DMS153 treated with DMSO at 0.1 percent for 48 hours (cell line): ENCODE measurements around the gene PMPCA.
"Not testable (repeated sequence)": the region's sequence is repeated elsewhere in the genome, so short reads cannot be mapped to it uniquely, and the experiment has no call there.

Experiments
- DNase-seq: peaks from one replicate; lab custom pipeline; 2025; ENCODE audit not compliant: unreplicated experiment; lab: John Stamatoyannopoulos, UW

PMPCA gene

DNA sequence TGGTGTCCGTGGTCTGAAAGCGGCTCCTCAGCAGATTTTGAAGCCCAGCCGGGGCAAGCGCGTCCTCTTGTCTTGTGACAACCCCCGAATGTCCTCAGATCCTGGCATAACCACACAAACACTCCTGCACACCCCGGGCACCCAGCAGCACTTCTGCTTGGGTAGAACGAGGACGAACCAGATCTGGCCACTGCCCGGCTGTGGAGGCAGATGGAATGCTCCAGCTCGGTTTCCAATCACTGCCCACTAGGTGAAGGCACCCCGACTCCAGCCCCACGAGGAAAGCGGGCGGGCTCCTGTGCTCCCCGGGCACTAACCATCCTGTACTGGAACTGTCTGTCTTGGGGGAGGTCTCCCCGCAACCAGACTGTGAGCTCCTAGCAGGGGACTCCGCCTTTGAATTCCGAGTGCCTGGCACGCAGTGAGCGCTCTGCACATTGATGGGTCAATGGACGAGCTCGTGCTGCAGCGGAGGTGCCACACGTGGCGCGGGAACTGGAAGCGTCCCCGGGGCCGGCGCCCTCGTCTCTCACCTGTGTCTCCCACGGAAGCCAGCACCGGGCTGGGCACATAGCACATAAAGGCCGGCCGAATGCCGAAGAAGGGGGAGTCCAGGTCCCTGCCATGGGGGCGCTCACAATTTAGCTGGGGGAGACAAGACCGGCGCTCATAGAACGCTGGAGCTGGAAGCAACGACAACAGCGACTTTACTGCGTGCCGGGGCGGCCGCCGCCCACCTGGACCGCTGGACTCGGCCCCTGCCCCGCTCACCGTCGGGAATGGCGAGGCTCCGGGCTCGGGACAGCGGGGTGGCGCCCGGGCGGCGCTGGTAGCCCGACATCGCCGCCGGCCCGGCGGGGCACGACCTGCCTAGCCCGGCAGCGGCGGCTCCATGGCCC is 652 bp upstream of the PMPCA start:
- no peak for DNase-seq

- DNase-seq, result no peak
Measured at GRCh38 chr9:136411378-136411777, 920 bp downstream of the PMPCA start.

- DNase-seq, result no peak
Measured at GRCh38 chr9:136412962-136413361, 2.5 kb downstream of the PMPCA start.

DNA sequence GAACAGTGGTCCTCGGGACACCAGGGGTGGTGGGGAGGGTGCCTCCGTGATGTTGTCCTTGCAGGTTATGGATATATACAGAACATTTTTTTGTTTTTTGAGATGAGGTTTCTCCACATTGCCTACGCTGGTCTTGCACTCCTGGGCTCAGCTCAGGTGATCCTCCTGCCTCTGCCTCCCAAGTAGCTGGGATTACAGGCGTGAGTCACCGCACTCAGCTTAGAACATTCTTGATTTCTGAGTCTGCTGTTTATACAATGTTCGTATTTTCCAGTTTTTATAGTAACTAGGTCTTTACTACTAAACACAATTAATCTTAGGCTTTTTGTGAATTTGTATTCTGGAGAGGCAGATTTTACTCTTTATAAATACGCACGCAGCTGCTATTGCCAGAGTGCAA is 6.0 kb downstream of the PMPCA start:
- no peak for DNase-seq

- DNase-seq, result no peak
Measured at GRCh38 chr9:136416914-136417313, 6.5 kb downstream of the PMPCA start.

GRCh38 chr9:136418182-136419091 is 8.0 kb downstream of the PMPCA start:
- DNase-seq, result no peak

- no peak for DNase-seq
Measured at GRCh38 chr9:136419092-136419420, 8.6 kb downstream of the PMPCA start.

- no peak for DNase-seq
Measured at GRCh38 chr9:136421791-136422190, 11.3 kb downstream of the PMPCA start.

DNA sequence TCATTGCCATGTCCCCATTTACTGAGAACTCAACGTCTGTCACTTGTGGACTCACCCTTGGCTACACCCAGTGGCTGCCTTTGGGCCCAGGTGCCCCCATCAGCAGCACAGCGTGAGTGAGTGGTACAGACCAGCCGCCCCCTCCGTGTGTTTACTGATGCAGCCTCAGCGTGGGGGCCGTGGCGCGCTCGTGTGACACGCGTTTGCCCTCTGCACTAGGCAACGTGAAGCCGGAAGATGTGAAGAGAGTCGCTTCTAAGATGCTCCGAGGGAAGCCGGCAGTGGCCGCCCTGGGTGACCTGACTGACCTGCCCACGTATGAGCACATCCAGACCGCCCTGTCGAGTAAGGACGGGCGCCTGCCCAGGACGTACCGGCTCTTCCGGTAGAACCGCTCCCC is 12.4 kb downstream of the PMPCA start:
- DNase-seq, result no peak

DNA sequence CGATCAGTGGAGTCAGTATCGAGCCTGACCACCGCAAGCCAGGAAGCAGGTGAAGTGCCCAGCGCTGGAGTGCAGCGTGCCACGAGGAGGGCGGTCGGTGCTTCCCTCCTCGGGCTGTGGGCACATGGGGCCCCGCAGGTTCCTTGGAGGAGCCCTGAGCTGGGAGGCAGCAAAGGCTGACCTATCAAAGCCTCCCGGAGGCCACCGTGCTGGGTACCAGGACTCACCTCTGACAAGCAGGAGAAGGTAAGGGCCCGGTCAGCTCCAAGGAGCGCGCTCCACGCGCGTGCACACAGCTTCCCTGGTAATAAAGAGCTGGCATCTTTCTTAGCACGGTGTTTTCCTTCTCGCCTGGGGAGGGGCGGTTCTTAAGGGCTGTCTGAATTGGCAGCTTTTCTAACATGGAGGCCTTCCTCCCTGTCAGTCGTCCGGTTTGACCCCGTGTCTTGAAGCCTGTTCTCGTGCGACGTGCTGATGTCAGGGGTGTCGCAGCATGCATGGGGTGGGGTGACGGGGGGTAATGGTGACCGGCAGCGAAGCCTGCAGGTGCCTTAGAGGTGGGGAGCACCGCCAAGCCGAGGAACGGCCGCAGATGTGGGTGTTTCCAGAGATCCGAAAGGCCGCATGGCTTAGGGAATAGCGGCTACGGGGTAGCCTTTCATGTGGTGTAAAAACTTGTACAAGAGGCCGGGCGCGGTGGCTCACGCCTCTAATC is 13.1 kb downstream of the PMPCA start:
- DNase-seq, result no peak

DNA sequence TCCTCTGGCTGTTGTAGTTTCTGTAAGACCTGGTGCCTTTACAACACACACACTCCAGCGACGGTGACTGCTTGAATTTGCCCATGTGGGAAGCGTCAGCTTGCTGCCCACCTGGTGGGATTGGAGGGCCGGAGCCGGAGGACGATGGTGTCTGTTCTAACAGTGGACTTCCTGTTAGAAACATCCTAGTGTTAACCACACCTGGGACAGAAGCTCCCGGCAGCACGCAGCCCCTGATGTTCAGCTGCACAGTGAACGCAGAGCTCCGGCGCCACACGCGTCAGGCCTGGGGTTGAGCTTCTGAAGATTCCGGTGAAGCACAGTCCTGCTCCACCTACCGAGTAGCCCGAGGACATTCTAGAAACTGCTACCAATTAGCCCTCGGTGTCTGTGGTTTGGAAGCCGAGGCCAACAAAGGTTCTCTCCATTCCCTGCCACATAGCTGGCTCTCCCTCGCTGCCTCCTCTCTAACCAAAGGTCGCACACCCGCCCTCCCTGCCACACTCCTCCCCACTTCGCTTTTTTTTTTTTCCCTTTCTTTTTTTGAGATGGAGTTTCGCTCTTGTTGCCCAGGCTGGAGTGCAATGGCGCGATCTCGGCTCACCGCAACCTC is 14.4 kb downstream of the PMPCA start:
- no peak for DNase-seq

- not testable (repeated sequence) for DNase-seq
Measured at GRCh38 chr9:136425367-136425766, 14.9 kb downstream of the PMPCA start.

GRCh38 chr9:136426787-136427186 is 16.3 kb downstream of the PMPCA start:
- no peak for DNase-seq

DNA sequence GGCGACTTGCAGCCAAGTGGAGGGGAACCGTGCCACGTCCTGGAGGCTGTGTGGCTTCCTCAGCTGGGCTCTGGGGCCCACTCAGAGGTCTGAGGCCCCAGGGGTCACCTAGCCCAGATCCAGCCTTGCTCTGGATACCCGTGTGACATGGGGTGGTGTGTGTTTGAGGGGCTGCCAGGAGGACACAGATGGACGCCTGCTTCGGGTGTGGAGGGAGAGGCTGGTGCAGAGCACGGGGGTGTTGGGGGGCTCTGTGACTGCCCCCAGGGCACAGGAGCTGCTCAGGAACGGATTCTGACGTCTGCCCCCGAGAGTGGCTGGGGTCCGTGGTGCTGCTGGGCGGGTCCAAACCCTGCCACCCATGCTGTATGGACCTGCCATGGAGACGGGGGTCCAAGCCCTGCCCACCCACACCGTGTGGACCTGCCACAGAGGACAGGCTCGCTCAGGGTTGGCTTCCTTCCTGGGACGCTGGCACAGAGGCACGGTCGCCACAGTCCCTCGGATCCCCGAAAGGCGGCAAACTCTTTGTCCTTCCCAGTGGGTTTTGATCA is 18.7 kb downstream of the PMPCA start:
- no peak for DNase-seq

- DNase-seq, result no peak
Measured at GRCh38 chr9:136429683-136430491, 19.4 kb downstream of the PMPCA start.

DNA sequence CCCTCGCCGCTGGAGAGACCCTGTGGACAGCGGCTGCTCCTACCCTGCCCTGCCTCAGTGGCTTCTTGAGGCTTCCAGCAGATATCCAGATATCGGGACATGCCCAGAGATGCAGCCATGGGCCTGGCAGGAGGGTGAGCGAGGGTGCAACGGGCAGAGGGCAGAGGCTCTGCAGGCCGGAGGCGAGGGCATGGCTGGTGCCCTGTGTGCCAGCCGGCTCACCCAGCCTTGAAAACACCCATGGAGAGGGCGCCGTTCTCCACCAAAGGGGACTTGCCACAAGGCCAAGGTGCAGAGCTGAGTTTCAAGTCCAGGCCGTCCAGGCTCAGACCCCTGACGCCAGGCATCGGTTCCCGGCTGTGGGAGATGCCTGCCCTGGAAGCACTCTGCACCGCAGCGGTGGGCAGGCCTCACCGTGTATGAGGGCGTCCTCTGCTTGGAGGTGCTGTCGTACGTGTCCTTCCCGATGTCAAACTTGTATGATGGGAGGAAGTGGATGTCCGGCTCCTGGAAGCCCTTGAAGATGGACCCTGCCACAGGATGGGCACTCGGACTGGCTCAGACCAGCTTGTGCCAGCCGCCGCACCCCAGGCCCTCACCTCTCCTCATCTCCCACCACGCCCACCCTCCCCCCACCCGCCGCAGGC is 20.3 kb downstream of the PMPCA start:
- DNase-seq, result no peak

GRCh38 chr9:136431782-136432350 is 21.4 kb downstream of the PMPCA start:
- DNase-seq, result no peak

- DNase-seq, result no peak
Measured at GRCh38 chr9:136432591-136432990, 22.1 kb downstream of the PMPCA start.
